ENCODE measurements around the gene FNDC3A.
"Not testable (repeated sequence)": the region's sequence is repeated elsewhere in the genome, so short reads cannot be mapped to it uniquely, and the experiment has no call there.

The FNDC3A gene

DNA sequence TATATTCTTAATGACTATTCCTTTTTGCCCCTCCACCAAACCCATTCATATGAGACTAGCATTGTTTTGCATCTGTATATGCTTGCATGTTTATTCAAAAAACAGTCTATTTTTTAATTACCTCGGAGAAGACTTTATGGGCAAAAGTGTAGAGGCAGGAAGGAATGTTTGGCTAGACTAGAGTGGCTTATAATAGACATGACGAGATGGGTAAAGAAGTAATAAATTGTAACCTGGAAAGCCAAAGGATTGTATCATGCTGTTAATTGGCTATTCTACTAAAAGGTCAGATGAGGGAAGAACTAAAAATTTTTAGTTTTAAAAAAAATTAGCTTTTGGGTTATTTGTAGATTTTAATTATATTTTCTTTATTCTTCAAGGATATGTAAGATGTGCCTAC, 91.1 kb downstream of the FNDC3A start:
- FAIRE-seq (no peak), DNase-seq (ENCODE audit: insufficient read length, low spot score) (no peak)
- no peak for TF ChIP-seq POLR2A (IDR thresholded peaks at IDR 0.05; ENCODE audit: low read depth, low read length)

DNA sequence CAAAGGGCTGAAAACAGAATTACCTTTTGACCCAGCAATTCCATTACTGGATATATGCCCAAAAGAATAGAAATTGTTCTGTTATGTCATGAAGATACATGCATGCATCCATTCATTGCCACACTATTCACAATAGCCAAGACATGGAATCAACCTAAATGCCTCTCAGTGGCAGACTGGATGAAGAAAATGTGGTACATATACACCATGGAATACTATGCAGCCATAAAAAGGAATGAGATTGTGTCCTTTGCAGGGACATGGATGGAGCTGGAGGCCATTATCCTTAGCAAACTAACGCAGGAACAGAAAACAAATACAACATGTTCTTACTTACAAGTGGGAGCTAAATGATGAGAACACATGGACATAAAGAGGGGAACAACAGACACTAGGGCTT, 92.8 kb downstream of the FNDC3A start:
- not testable (repeated sequence) for FAIRE-seq; DNase-seq (ENCODE audit: insufficient read length, low spot score)

DNA sequence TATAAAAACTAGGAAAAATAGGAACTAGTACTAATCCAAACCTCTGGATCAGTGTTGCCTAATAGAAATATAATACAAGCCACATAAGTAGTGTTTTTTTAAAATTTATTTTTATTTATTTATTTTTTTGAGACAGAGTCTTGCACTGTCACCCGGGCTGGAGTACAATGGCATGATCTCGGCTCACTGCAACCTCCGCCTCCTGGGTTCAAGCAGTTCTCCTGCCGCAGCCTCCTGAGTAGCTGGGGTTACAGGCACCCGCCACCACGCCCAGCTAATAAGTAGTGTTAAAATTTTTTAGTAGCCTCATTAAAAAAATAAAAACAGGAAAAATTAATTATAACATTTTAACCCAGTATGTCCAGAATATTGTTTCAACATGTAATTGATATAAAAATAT, 94.3 kb downstream of the FNDC3A start:
- DNase-seq (ENCODE audit: insufficient read length, low spot score); FAIRE-seq: not testable (repeated sequence)

DNA sequence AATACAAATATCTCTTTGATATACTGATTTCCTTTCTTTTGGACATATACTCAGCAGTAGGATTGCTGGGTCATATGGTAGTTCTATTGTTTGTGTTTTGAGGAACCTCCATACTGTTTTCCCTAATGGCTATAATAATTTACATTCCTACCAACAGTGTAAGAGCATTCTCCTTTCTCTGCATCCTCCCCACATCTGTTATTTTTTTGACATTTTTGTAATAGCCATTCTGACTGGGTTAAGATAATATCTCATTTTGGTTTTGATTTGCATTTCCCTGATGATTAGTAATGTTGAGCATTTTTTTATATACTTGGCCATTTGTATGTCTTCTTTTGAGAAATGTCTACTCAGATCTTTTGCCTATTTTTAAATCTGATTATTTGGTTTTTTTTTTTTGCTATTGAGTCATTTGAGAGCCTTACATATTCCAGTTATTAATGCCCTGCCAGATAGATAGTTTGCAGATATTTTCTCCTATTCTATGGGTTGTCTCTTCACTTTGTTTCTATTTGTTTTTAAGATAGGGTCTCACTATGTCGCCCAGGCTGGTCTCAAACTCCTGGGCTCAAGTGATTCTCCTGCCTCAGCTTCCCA, 95.7 kb downstream of the FNDC3A start:
- FAIRE-seq (no peak), DNase-seq (ENCODE audit: insufficient read length, low spot score) (no peak)
- no peak for TF ChIP-seq POLR2A (IDR thresholded peaks at IDR 0.05; ENCODE audit: low read depth, low read length)

DNA sequence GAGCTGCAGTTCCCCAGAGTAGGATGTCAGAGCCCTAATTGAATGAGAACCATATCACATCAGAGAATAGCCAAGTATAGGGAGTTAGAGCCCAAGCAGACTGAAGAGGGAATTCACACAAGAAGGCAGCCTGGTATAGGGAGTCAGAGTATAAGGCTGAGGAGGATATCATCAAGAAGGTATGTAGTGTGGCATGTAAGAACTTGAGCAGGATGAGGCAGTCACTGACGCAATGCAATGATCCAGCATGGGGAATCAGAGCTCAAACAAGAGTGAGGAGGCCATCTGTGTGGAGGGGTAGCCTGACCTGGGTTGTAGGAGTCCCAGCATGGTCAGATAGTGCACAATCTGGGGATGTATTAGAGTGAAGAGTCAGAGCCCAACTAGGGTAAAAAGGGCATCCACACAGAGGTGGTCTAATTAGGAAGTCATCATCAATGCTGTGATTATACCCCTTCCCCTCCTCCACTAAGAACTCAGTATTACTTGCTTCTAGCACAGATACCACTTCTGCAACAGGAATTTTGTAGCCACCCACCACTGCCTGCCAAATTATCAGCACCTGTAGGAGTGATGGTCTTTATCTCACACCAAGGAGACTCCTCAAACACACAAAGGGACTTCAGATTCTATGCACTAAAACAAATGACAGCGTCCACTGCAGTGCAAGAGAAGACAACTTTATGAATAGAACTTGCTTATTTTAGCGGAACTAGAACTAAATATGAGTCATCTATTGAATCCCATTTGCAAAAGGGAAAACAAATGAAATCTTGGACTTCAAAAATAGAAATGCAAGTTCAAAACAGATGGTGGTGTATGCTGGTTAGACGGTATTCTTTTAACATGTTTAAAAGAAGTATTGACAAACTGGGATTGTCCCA, 107.2 kb downstream of the FNDC3A start:
- DNase-seq (ENCODE audit: insufficient read length, low spot score) (no peak), FAIRE-seq (no peak)
- no peak for TF ChIP-seq POLR2A (IDR thresholded peaks at IDR 0.05; ENCODE audit: low read depth, low read length)

DNA sequence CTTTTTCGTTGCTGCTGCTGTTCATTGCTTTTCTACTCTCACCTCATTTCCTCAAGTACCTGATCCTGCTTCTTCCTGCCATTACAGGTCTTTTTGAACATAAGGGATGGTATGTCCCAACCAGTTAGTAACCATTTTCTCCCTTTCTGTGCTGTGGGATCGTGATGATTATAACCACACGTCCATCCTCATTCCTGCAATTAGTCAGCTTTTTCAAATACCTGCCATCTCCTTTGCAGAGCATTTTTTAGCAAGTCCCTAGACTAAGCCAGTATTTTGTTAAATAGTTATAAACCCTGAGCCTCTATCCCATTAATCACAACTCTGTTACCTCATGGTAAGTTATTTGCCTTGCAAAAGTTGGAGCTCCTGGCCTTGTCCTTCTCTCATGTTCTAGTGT, 109.2 kb downstream of the FNDC3A start:
- no peak for DNase-seq (ENCODE audit: insufficient read length, low spot score)
- no peak for FAIRE-seq

DNA sequence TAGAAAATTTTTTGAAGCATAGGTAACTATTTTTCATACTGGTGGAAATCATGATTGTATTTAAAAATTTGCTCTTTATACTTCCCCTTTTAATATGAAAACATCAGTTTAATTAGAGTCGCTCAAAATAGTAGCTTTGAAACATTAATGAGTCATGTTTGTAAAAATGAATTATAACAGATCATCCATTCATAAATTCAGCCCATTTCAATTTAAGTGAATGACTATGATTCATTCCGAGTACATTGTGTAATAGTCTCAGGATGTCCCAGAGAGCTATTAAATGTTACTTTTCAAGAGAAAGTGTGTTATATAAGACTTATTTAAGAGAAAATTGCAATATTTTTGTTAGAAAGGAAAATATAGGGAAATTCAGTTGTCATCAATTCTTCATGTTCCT, 111.0 kb downstream of the FNDC3A start:
- DNase-seq (ENCODE audit: insufficient read length, low spot score) (no peak), FAIRE-seq (peak; percentile 23)
- TF ChIP-seq POLR2A (IDR thresholded peaks at IDR 0.05; ENCODE audit: low read depth, low read length), result no peak

More for the DNA sequence above, 109.2 kb downstream of the FNDC3A start:
- no peak for TF ChIP-seq POLR2A (IDR thresholded peaks at IDR 0.05; ENCODE audit: low read depth, low read length)

DNA sequence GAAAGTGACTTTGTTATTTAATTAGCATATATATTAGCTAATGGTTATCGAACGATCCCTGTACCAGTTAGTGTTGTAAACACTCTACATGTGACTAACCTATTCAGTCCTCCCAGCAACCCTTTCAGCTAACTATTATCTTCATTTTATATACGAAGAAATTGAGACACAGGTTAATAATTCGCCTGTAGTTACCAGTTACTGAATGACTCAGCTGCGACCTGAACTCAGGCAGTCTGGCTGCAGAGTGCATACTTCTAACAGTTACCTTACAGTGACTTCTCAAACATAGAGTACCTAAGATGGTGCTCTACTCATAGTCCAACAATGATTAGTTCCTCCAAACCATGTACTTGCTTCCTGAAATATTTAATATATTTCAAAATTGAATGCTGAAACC, 117.7 kb downstream of the FNDC3A start:
- DNase-seq (ENCODE audit: insufficient read length, low spot score) (no peak), FAIRE-seq (no peak)
- no peak for TF ChIP-seq POLR2A (IDR thresholded peaks at IDR 0.05; ENCODE audit: low read depth, low read length)

DNA sequence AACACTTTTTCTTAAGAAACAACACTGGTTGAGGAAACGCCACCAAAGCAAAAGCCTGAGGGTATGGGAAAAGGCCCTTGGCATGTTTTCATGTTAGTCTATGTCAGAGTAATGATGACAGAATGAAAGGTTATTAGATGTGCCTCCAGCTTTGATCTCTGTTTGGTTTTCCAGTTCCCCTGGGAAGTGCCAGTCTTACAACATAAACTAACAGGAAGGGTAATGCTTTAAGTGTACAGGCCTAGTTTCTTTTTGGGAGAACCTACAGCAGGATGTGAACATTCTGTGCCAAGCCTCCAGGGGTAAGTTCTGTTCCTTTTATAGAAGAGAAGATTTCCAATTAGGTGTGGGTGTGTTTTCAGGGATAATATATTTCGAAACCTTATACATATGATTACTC, 121.7 kb downstream of the FNDC3A start:
- no peak for TF ChIP-seq POLR2A (IDR thresholded peaks at IDR 0.05; ENCODE audit: low read depth, low read length)
- no peak for DNase-seq (ENCODE audit: insufficient read length, low spot score)
- no peak for FAIRE-seq

DNA sequence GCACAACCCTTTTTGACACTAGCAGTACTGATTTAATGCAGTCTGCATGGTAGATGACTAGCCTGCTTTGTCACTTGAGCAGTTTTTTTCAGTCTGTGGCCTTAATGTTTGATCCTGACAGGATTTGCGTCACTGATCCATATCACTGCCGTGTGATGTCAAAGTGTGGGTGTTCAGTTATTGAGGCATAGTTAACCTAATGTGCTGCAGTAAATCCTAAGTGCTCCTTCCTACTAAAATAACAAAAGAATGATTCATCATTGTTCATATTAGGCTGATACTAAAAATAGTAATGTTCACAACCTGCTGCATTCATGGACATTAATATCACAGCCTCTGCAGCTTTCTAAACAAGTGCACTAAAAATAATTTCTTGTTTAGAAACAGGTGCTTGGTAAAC, 122.5 kb downstream of the FNDC3A start:
- no peak for DNase-seq (ENCODE audit: insufficient read length, low spot score)
- FAIRE-seq, result peak; percentile 77
- no peak for TF ChIP-seq POLR2A (IDR thresholded peaks at IDR 0.05; ENCODE audit: low read depth, low read length)

DNA sequence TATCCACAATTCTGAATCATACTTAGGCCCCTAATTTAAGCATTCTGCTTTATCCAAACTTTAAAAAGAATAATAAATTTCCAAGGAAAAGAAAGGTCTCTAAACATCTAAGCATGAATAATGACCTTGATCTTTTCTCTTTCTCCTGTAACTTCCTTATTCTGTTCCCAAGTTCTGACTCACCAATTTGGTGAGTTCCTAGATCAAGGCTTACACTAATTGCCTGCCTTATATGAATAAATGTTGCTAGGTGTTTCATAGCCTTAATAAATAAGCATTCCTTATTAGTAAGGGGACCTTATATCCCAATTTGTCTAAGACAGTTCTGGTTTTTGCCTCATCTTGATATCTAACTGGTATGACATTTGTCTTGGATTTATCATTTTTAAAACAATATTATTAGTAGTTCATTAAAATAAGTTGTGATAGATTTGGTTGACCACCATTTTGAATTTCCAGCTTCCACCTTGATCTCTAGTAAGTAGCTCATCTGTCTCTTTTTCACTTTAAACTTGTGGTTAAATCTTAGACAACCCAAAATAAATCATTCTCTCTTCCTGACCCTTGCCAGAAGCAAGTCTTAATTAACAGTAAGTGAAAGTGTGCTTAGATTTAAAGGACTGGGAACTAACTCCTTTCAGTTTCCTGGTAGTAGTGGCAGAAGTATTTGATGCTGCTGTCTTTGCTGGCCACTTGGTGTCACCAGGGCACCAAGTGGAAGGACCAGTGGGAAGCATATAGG, 123.2 kb downstream of the FNDC3A start:
- TF ChIP-seq POLR2A (IDR thresholded peaks at IDR 0.05; ENCODE audit: low read depth, low read length), result no peak
- no peak for DNase-seq (ENCODE audit: insufficient read length, low spot score)
- no peak for FAIRE-seq

DNA sequence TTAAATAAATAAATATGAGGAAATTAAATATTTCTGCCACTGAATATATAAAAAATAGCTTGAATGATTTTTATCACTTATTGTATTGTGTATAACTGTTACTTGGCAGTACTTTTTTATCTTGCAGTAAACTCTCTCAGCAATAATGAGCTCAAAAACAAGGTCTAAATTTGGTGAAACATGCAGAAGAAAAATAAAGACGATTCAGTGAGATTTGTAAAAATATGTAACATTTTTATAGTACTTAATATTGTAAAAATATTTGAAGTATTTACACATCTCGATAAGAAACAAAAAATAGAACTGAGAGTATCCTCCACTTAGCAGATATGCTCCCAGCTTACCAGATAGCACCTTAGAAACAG, 123.8 kb downstream of the FNDC3A start:
- DNase-seq (ENCODE audit: insufficient read length, low spot score), result no peak
- no peak for FAIRE-seq
- TF ChIP-seq POLR2A (IDR thresholded peaks at IDR 0.05; ENCODE audit: low read depth, low read length), result no peak

DNA sequence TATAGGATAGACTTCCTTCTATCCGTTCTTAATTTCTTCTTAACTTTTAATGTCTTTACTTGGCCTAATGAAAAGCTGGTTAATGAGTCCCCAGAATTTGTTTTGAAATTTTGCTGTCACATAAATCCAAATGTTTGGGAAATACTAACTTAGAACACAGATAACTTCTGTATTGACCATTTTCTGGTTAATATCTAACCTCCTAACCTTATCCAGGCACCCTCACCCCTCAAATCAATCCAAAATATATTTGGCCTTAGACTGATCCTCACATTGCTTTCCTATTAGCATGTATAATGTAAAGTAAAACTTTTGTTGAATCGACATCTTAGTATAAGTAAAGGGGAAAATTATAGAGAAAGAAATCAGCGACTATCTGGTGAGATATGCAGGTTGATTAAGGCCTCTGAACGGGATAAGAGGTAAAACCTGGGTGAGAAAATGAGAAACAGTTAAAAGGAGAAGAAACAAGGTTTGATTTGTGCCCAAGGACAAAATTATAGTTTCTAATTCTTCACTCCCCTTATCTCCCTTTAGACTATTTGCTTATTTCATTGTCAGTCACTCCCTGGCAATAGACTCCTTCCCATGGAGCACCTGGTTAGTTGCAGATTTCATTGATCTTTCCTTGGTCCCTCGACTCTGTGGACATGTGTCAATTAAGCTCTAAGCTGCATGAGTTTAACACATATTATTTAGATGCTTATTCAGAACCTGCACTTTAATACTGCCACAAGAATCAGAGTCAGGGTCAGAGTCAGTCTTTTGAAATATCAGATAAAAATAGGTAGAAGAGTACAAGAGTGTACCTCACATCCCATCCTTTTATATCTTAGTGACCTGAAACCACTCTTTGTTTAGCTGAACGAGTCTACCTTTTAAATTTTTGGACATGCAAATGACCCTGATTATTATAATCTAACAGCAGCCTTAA, 125.2 kb downstream of the FNDC3A start:
- FAIRE-seq, result no peak
- DNase-seq (ENCODE audit: insufficient read length, low spot score), result no peak
- TF ChIP-seq POLR2A (IDR thresholded peaks at IDR 0.05; ENCODE audit: low read depth, low read length), result no peak

DNA sequence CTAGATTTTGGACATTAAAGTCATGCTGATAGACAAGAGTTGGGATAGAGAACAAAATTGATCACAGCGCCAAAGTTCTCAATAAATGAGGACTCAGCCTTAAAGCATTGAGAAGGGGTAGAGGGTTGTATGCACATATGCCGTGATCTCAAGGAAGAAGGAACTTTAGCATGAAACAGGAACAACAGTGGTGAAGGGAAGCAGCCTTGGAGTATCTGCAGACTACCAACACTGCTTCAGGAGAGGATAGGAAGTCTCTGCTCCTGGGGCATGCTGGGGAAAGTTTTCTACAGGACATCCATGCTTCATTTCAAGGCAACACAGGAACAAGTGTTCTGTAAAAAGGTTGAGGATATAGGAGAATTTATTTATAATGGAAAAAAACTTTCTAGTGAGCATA, 132.5 kb downstream of the FNDC3A start:
- DNase-seq (ENCODE audit: insufficient read length, low spot score) (no peak), FAIRE-seq (no peak)
- no peak for TF ChIP-seq POLR2A (IDR thresholded peaks at IDR 0.05; ENCODE audit: low read depth, low read length)
